Measurements from ENCODE around the gene TMEM239.

TMEM239 gene

GRCh38 chr20:2794202-2794748 lies 21.9 kb upstream of the TMEM239 start:
- Histone ChIP-seq H3K27ac (ENCODE audit: low read depth, low read length) (no peak overlapping the region), H3K27me3 (ENCODE audit: insufficient read depth, low read length) (no peaks in the 10 kb centered on the region; the same call in 1 of the 2 replicates), H3K36me3 (ENCODE audit: insufficient read depth, low read length) (peaks cover 51% of the 10 kb centered on the region), H3K4me1 (ENCODE audit: insufficient read depth, low read length) (peaks cover 3% of the 10 kb centered on the region; the same call in 1 of the 2 replicates), H3K9me3 (ENCODE audit: insufficient read depth, low read depth, low read length) (no peaks in the 10 kb centered on the region), H3K4me3 (ENCODE audit: low read length) (no peak overlapping the region), H3K9ac (ENCODE audit: low read depth, low read length) (no peak overlapping the region)
- WGBS = 95% methylated on average over 23 of the region's 23 CpGs

- Histone ChIP-seq H3K9me3 (ENCODE audit: insufficient read depth, low read depth, low read length) (no peaks in the 10 kb centered on the region), H3K4me3 (ENCODE audit: low read length) (no peak overlapping the region), H3K9ac (ENCODE audit: low read depth, low read length) (no peak overlapping the region), H3K27me3 (ENCODE audit: insufficient read depth, low read length) (peaks cover under 1% of the 10 kb centered on the region; the same call in 1 of the 2 replicates), H3K36me3 (ENCODE audit: insufficient read depth, low read length) (peaks cover 51% of the 10 kb centered on the region), H3K27ac (ENCODE audit: low read depth, low read length) (no peak overlapping the region), H3K4me1 (ENCODE audit: insufficient read depth, low read length) (peaks cover 8% of the 10 kb centered on the region; the same call in 1 of the 2 replicates)
- WGBS = 95% methylated on average over 11 of the region's 11 CpGs
Observed at GRCh38 chr20:2794866-2795447, 21.2 kb upstream of the TMEM239 start.

- no peak overlapping the region for H3K4me3 ChIP-seq (ENCODE audit: low read length)
- peaks cover 8% of the 10 kb centered on the region; the same call in 1 of the 2 replicates for H3K4me1 ChIP-seq (ENCODE audit: insufficient read depth, low read length)
- WGBS = 95% methylated on average over 24 of the region's 24 CpGs
- no peak overlapping the region for H3K9ac ChIP-seq (ENCODE audit: low read depth, low read length)
- H3K27ac ChIP-seq (ENCODE audit: low read depth, low read length) = no peak overlapping the region
- H3K36me3 ChIP-seq (ENCODE audit: insufficient read depth, low read length) = peaks cover 51% of the 10 kb centered on the region
- H3K9me3 ChIP-seq (ENCODE audit: insufficient read depth, low read depth, low read length) = no peaks in the 10 kb centered on the region
- H3K27me3 ChIP-seq (ENCODE audit: insufficient read depth, low read length) = peaks cover 4% of the 10 kb centered on the region; the same call in 1 of the 2 replicates
Observed at GRCh38 chr20:2795451-2795850, 20.7 kb upstream of the TMEM239 start.

GRCh38 chr20:2796011-2796660 lies 20.0 kb upstream of the TMEM239 start:
- 95% methylated on average over 20 of the region's 20 CpGs for WGBS
- no peaks in the 10 kb centered on the region for H3K9me3 ChIP-seq (ENCODE audit: insufficient read depth, low read depth, low read length)
- H3K4me3 ChIP-seq (ENCODE audit: low read length) = no peak overlapping the region
- no peak overlapping the region for H3K27ac ChIP-seq (ENCODE audit: low read depth, low read length)
- H3K9ac ChIP-seq (ENCODE audit: low read depth, low read length) = no peak overlapping the region
- H3K36me3 ChIP-seq (ENCODE audit: insufficient read depth, low read length) = peaks cover 51% of the 10 kb centered on the region
- H3K4me1 ChIP-seq (ENCODE audit: insufficient read depth, low read length) = peaks cover 9% of the 10 kb centered on the region; the same call in 1 of the 2 replicates
- peaks cover 8% of the 10 kb centered on the region for H3K27me3 ChIP-seq (ENCODE audit: insufficient read depth, low read length)

GRCh38 chr20:2797136-2797983 lies 18.8 kb upstream of the TMEM239 start:
- H3K9me3 ChIP-seq (ENCODE audit: insufficient read depth, low read depth, low read length) = no peaks in the 10 kb centered on the region
- no peak overlapping the region for H3K27ac ChIP-seq (ENCODE audit: low read depth, low read length)
- 87% methylated on average over 16 of the region's 16 CpGs for WGBS
- peaks cover 21% of the 10 kb centered on the region for H3K27me3 ChIP-seq (ENCODE audit: insufficient read depth, low read length)
- peaks cover 13% of the 10 kb centered on the region; the same call in 1 of the 2 replicates for H3K4me1 ChIP-seq (ENCODE audit: insufficient read depth, low read length)
- H3K9ac ChIP-seq (ENCODE audit: low read depth, low read length) = no peak overlapping the region
- no peak overlapping the region for H3K4me3 ChIP-seq (ENCODE audit: low read length)
- H3K36me3 ChIP-seq (ENCODE audit: insufficient read depth, low read length) = peaks cover 51% of the 10 kb centered on the region

GRCh38 chr20:2798095-2798805 lies 17.9 kb upstream of the TMEM239 start:
- H3K36me3 ChIP-seq (ENCODE audit: insufficient read depth, low read length) = peaks cover 51% of the 10 kb centered on the region
- peaks cover 13% of the 10 kb centered on the region; the same call in 1 of the 2 replicates for H3K4me1 ChIP-seq (ENCODE audit: insufficient read depth, low read length)
- no peak overlapping the region for H3K27ac ChIP-seq (ENCODE audit: low read depth, low read length)
- H3K4me3 ChIP-seq (ENCODE audit: low read length) = no peak overlapping the region
- H3K27me3 ChIP-seq (ENCODE audit: insufficient read depth, low read length) = peaks cover 30% of the 10 kb centered on the region
- H3K9ac ChIP-seq (ENCODE audit: low read depth, low read length) = no peak overlapping the region
- 90% methylated on average over 19 of the region's 19 CpGs for WGBS
- H3K9me3 ChIP-seq (ENCODE audit: insufficient read depth, low read depth, low read length) = no peaks in the 10 kb centered on the region

- peaks cover 35% of the 10 kb centered on the region for H3K27me3 ChIP-seq (ENCODE audit: insufficient read depth, low read length)
- H3K36me3 ChIP-seq (ENCODE audit: insufficient read depth, low read length) = peaks cover 48% of the 10 kb centered on the region
- H3K9me3 ChIP-seq (ENCODE audit: insufficient read depth, low read depth, low read length) = no peaks in the 10 kb centered on the region
- H3K4me3 ChIP-seq (ENCODE audit: low read length) = peak overlapping the region; percentile 88
- H3K9ac ChIP-seq (ENCODE audit: low read depth, low read length) = peak overlapping the region; percentile 82; the same call in 1 of the 2 replicates
- 58% methylated on average over 6 of the region's 6 CpGs for WGBS
- H3K27ac ChIP-seq (ENCODE audit: low read depth, low read length) = no peak overlapping the region
- H3K4me1 ChIP-seq (ENCODE audit: insufficient read depth, low read length) = peaks cover 13% of the 10 kb centered on the region; the same call in 1 of the 2 replicates
Observed at GRCh38 chr20:2798814-2799213, 17.4 kb upstream of the TMEM239 start.

GRCh38 chr20:2799271-2799670 lies 16.9 kb upstream of the TMEM239 start:
- Histone ChIP-seq H3K36me3 (ENCODE audit: insufficient read depth, low read length) (peaks cover 43% of the 10 kb centered on the region), H3K9ac (ENCODE audit: low read depth, low read length) (peak overlapping the region; percentile 82)
- WGBS = 40% methylated on average over 9 of the region's 9 CpGs

GRCh38 chr20:2799688-2800520 lies 16.3 kb upstream of the TMEM239 start:
- Histone ChIP-seq H3K4me1 (ENCODE audit: insufficient read depth, low read length) (peaks cover 13% of the 10 kb centered on the region; the same call in 1 of the 2 replicates), H3K4me3 (ENCODE audit: low read length) (peak overlapping the region; percentile 88), H3K27me3 (ENCODE audit: insufficient read depth, low read length) (peaks cover 46% of the 10 kb centered on the region), H3K27ac (ENCODE audit: low read depth, low read length) (peak overlapping the region; percentile 2; the same call in 1 of the 2 replicates), H3K9me3 (ENCODE audit: insufficient read depth, low read depth, low read length) (no peaks in the 10 kb centered on the region), H3K9ac (ENCODE audit: low read depth, low read length) (peak overlapping the region; percentile 82), H3K36me3 (ENCODE audit: insufficient read depth, low read length) (peaks cover 37% of the 10 kb centered on the region)
- WGBS = 1% methylated on average over 61 of the region's 61 CpGs

More at GRCh38 chr20:2799271-2799670, 16.9 kb upstream of the TMEM239 start:
- H3K27ac ChIP-seq (ENCODE audit: low read depth, low read length) = 0 out of 2 replicates have a peak overlapping the region, but pooled peaks have one; percentile 2
- peaks cover 40% of the 10 kb centered on the region for H3K27me3 ChIP-seq (ENCODE audit: insufficient read depth, low read length)
- no peaks in the 10 kb centered on the region for H3K9me3 ChIP-seq (ENCODE audit: insufficient read depth, low read depth, low read length)
- peaks cover 13% of the 10 kb centered on the region; the same call in 1 of the 2 replicates for H3K4me1 ChIP-seq (ENCODE audit: insufficient read depth, low read length)
- H3K4me3 ChIP-seq (ENCODE audit: low read length) = peak overlapping the region; percentile 88
